Gastrocnemius medialis (tissue), 4 donors: ENCODE measurements around the gene RASA3. TPM values are rescaled to one million over a fixed set of nuclear protein-coding genes. Genes with fewer than 3 reads are reported as not detected.
A peak's percentile ranks its signal among the peaks of the same experiment; 100 is the strongest.

Source experiments
- ATAC-seq, 2 donors: fragments of 150-250 bp; one replicate each; pipeline ENCODE4 v1.9.1; 2016
- DNase-seq, 2 donors: peaks; one replicate each; pipeline ENCODE4 v3.0.0-alpha.2; 2019
- H3K27ac ChIP-seq, 4 donors: fragments of 200-600 bp; sonication (generic); 1 replicate in 1 of 4; 2 replicates in 3 of 4; pipeline ENCODE4 v1.5.1; 2016 to 2018; ENCODE audit warnings: mild to moderate bottlenecking in 2 of 4, moderate library complexity in 1 of 4
- H3K27me3 ChIP-seq, 3 donors: fragments of 200-600 bp; sonication (generic) in 2 of 3; 1 replicate in 1 of 3; 2 replicates in 2 of 3; pipeline versions ENCODE4 v1.5.1 to v1.6.0; 2016 to 2019; ENCODE audit warnings: mild to moderate bottlenecking in 1 of 3, moderate library complexity in 1 of 3
- H3K36me3 ChIP-seq, 2 donors: fragments of 200-600 bp; sonication (generic) in 1 of 2; one replicate each; pipeline ENCODE4 v1.5.1; 2017 to 2018
- H3K4me1 ChIP-seq, 2 donors: fragments of 200-600 bp; sonication (generic) in 1 of 2; one replicate each; pipeline ENCODE4 v1.5.1; 2016 to 2017; ENCODE audit warnings: mild to moderate bottlenecking in 2 of 2
- H3K4me3 ChIP-seq, 4 donors: fragments of 200-600 bp; sonication (generic) in 3 of 4; 1 replicate in 1 of 4; 2 replicates in 3 of 4; pipeline ENCODE4 v1.5.1; 2016 to 2019; ENCODE audit warnings: mild to moderate bottlenecking in 2 of 4
- H3K9me3 ChIP-seq, 3 donors: fragments of 200-600 bp; sonication (generic) in 2 of 3; 1 replicate in 1 of 3; 2 replicates in 2 of 3; pipeline ENCODE4 v1.5.1; 2016 to 2019
- CTCF ChIP-seq, 5 experiments: fragments of 450-650 bp in 3 of 5; fragments of 200-600 bp in 2 of 5; sonication (generic) in 2 of 5; IDR thresholded peaks in 4 of 5; conservative IDR thresholded peaks in 1 of 5; 1 replicate in 4 of 5; 2 replicates in 1 of 5; pipeline ENCODE4 v1.5.1; 2016 to 2019; ENCODE audit warnings: antibody characterized with exemption in 5 of 5, mild to moderate bottlenecking in 3 of 5, moderate library complexity in 3 of 5
- POLR2A ChIP-seq, 2 donors: fragments of 450-650 bp; IDR thresholded peaks; one replicate each; pipeline ENCODE4 v1.6.1; 2017; ENCODE audit warnings: antibody characterized with exemption in 2 of 2, mild to moderate bottlenecking in 2 of 2, moderate library complexity in 2 of 2
- in situ Hi-C, 4 donors: fragments of 200-750 bp; cut with MboI; loops; one replicate each; pipeline versions ENCODE4 v1.15.0 to v1.8.0; 2017; ENCODE audit warnings: low sequenced_read_pairs in 4 of 4
- intact Hi-C: fragments of 100-400 bp; cut with DNase I; formaldehyde crosslinking; loops from one replicate; pipeline ENCODE4 v1.15.1; 2023; ENCODE audit warnings: low total_unique reads
- total RNA-seq, 4 donors: library from RNA; depleted of rRNA; stranded (reverse); fragments of >200 nt; gene quantifications; one replicate each; pipeline versions ENCODE4 v1.1.0 to v1.2.3, GENCODE V29; 2016

RASA3 gene
- total RNA-seq, 4 donors from 2014 or later: 3.4 to 22.2 (median 10.8) TPM

GRCh38 chr13:114016321-114017027 lies 115.9 kb downstream of the RASA3 start:
- no peak for DNase-seq
- Histone ChIP-seq H3K36me3 (peaks cover 0 to 66% of the 10 kb centered on the region in 2 donors), H3K4me3 (no peak overlapping the region), H3K9me3 (no peaks in the 10 kb centered on the region), H3K27ac (peak overlapping the region in 1 of 4 donors; percentile 10), H3K4me1 (no peaks in the 10 kb centered on the region), H3K27me3 (no peaks in the 10 kb centered on the region)
- no peak for ATAC-seq
- TF ChIP-seq CTCF (IDR thresholded peaks at IDR 0.05 in 4 of 5, conservative IDR thresholded peaks at IDR 0.05 in 1 of 5) (no peak), POLR2A (IDR thresholded peaks at IDR 0.05) (no peak)
- intact Hi-C loops: no loop called here
- in situ Hi-C loops: no loop called here

GRCh38 chr13:114015969-114016295 lies 116.5 kb downstream of the RASA3 start:
- Histone ChIP-seq H3K9me3 (no peaks in the 10 kb centered on the region), H3K27me3 (no peaks in the 10 kb centered on the region), H3K27ac (peak overlapping the region in 1 of 4 donors; percentile 10), H3K36me3 (peaks cover 0 to 66% of the 10 kb centered on the region in 2 donors), H3K4me3 (no peak overlapping the region), H3K4me1 (no peaks in the 10 kb centered on the region)
- no peak for DNase-seq
- in situ Hi-C loops (no loop called here), intact Hi-C loops (no loop called here)
- no peak for TF ChIP-seq POLR2A (IDR thresholded peaks at IDR 0.05)
- no peak for TF ChIP-seq CTCF (IDR thresholded peaks at IDR 0.05 in 4 of 5, conservative IDR thresholded peaks at IDR 0.05 in 1 of 5)
- ATAC-seq: peak in 1 of 2 donors; percentile 13

- no peak overlapping the region for H3K4me3 ChIP-seq
- ATAC-seq (peak; percentile 76 to 80), DNase-seq (peak; percentile 60 to 79)
- peaks cover 0 to 64% of the 10 kb centered on the region in 2 donors for H3K36me3 ChIP-seq
- in situ Hi-C loops (no loop called here), intact Hi-C loops (no loop called here)
- TF ChIP-seq CTCF (IDR thresholded peaks at IDR 0.05 in 4 of 5, conservative IDR thresholded peaks at IDR 0.05 in 1 of 5) (no peak), POLR2A (IDR thresholded peaks at IDR 0.05) (no peak)
- H3K27me3 ChIP-seq: no peaks in the 10 kb centered on the region
- H3K4me1 ChIP-seq: no peaks in the 10 kb centered on the region
- peak overlapping the region in 2 of 4 donors; percentile 51 to 58 for H3K27ac ChIP-seq
- no peaks in the 10 kb centered on the region for H3K9me3 ChIP-seq
Observed at GRCh38 chr13:114015111-114015968, 117.1 kb downstream of the RASA3 start.

DNA sequence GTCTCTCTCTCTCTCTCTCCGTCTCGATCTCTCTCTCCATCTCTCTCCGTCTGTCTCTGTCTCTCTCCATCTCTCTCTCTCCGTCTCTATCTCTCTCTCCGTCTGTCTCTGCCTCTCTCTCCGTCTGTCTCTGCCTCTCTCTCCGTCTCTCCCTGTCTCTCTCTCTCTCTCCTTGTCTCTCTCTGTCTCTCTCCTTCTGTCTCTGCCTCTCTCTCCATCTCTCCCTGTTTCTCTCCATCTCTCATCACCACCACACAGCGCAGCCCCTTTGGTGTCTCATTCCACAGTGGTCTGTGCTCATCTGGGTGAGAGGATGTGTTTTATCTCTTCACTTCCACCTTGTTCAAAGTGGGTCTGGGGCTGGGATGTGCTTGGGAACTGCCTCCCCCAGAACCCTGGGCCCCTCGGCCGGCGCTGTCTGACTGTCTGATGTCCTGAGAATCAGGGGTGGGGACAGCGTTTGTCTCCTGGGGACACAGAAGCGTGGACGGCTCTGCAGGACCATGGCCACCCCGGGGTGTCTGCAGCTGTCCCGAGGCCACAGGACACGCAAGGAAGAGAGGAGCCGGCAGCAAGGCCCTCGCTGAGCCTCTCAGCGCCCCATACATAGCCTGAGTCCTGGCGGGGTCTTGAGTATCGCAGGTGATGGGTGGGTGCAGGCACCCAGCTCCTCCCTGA lies 118.3 kb downstream of the RASA3 start:
- peaks cover 0 to 73% of the 10 kb centered on the region in 2 donors for H3K36me3 ChIP-seq

More for the DNA sequence above, 118.3 kb downstream of the RASA3 start:
- in situ Hi-C loops (no loop called here), intact Hi-C loops (no loop called here)
- H3K27ac ChIP-seq: no peak overlapping the region
- DNase-seq (no peak), ATAC-seq (no peak)
- no peaks in the 10 kb centered on the region for H3K4me1 ChIP-seq
- TF ChIP-seq POLR2A (IDR thresholded peaks at IDR 0.05) (no peak), CTCF (IDR thresholded peaks at IDR 0.05 in 4 of 5, conservative IDR thresholded peaks at IDR 0.05 in 1 of 5) (no peak)
- no peaks in the 10 kb centered on the region for H3K27me3 ChIP-seq
- no peak overlapping the region for H3K4me3 ChIP-seq
- H3K9me3 ChIP-seq: no peaks in the 10 kb centered on the region
